Measurements from ENCODE around the gene ABCA13.
A peak's percentile ranks its signal among the peaks of the same experiment; 100 is the strongest.

The ABCA13 gene

DNA sequence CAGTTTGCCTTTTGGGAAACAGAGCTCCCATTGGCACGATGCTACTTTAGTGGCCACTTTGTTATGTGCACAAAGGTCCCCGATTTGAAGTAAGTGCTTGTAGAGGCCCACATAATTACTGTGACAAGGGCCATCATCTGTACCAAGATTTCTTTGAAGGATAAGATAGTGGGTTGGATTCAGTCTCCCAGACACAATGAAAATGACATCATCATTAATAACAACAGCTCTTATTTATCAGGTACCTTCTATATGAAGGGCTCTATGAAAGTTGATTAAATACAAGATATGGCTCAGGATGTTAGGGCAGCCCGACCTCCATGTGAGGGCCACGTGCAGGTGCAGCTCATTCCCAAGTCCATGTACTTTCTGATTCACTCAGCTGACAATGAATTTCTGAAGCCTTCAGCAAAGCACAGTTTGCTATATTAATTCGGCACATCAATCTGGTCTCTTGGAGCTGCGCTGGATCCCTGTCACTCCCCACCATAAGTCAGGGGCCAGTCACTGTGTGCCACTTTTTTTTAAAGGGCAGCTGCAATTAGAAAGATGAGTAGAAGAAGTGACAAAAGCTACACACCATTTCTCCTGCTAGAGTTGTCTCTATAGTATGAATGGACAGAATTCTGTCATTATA lies 140.3 kb downstream of the ABCA13 start:
- no peak for DNase-seq (ENCODE audit: low read depth, low spot score)
- H3K4me3 ChIP-seq (ENCODE audit: low read depth, low read length), result no peak overlapping the region
- TF ChIP-seq, protein P1, sequence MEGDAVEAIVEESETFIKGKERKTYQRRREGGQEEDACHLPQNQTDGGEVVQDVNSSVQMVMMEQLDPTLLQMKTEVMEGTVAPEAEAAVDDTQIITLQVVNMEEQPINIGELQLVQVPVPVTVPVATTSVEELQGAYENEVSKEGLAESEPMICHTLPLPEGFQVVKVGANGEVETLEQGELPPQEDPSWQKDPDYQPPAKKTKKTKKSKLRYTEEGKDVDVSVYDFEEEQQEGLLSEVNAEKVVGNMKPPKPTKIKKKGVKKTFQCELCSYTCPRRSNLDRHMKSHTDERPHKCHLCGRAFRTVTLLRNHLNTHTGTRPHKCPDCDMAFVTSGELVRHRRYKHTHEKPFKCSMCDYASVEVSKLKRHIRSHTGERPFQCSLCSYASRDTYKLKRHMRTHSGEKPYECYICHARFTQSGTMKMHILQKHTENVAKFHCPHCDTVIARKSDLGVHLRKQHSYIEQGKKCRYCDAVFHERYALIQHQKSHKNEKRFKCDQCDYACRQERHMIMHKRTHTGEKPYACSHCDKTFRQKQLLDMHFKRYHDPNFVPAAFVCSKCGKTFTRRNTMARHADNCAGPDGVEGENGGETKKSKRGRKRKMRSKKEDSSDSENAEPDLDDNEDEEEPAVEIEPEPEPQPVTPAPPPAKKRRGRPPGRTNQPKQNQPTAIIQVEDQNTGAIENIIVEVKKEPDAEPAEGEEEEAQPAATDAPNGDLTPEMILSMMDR (IDR thresholded peaks at IDR 0.05; ENCODE audit: insufficient read depth, low read length, missing control alignments), result no peak
- ChIA-PET CTCF (interaction anchor here (3.6 kb wide), 1 partner anchor 13 kb away, joined by 19 read pairs; no protein-coding TSS in a partner anchor), POLR2A (no interaction called here)

- ChIA-PET CTCF (interaction anchor here (3.6 kb wide), 1 partner anchor 13 kb away, joined by 19 read pairs; no protein-coding TSS in a partner anchor), POLR2A (no interaction called here)
- TF ChIP-seq, protein P1 (IDR thresholded peaks at IDR 0.05; ENCODE audit: insufficient read depth, low read length, missing control alignments), result no peak
- no peak for DNase-seq (ENCODE audit: low read depth, low spot score)
- no peak overlapping the region for H3K4me3 ChIP-seq (ENCODE audit: low read depth, low read length)
Measured at GRCh38 chr7:48312151-48312550, 140.9 kb downstream of the ABCA13 start.

- POLR2A ChIA-PET, result no interaction called here
- TF ChIP-seq, protein P1 (IDR thresholded peaks at IDR 0.05; ENCODE audit: insufficient read depth, low read length, missing control alignments), result no peak
- no peak overlapping the region for H3K4me3 ChIP-seq (ENCODE audit: low read depth, low read length)
- no peak for DNase-seq (ENCODE audit: low read depth, low spot score)
- CTCF ChIA-PET, result interaction anchor here (1.6 kb wide), 1 partner anchor 17 kb away, joined by 6 read pairs; no protein-coding TSS in a partner anchor
Measured at GRCh38 chr7:48316768-48317167, 145.5 kb downstream of the ABCA13 start.

DNA sequence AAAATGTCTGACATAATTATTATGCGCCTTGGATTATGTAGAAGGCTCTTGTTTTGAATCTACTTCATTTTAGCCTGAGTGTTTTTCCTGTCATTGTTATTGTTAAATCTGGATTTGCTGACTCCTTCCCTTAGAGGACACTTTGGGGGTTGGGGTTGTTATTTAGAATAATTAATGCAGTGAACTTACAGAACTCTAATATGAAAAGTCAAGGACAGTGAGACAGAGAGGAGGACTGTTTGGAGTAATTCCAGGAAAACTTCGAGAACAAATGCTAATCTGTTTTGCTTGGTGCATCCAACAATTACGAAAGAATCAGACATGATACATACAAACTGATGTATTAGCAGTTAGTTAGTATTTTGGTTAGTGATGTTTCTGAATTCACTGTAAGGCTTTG lies 146.1 kb downstream of the ABCA13 start:
- DNase-seq (ENCODE audit: low read depth, low spot score), result no peak
- ChIA-PET POLR2A (no interaction called here), CTCF (interaction anchor here (2.4 kb wide), 1 partner anchor 19 kb away, joined by 7 read pairs; no protein-coding TSS in a partner anchor)
- TF ChIP-seq, protein P1 (IDR thresholded peaks at IDR 0.05; ENCODE audit: insufficient read depth, low read length, missing control alignments), result no peak
- H3K4me3 ChIP-seq (ENCODE audit: low read depth, low read length), result no peak overlapping the region

- POLR2A ChIA-PET, result no interaction called here
- CTCF ChIA-PET, result no interaction called here
- H3K4me3 ChIP-seq (ENCODE audit: low read depth, low read length), result no peak overlapping the region
- TF ChIP-seq, protein P1 (IDR thresholded peaks at IDR 0.05; ENCODE audit: insufficient read depth, low read length, missing control alignments), result no peak
- no peak for DNase-seq (ENCODE audit: low read depth, low spot score)
Measured at GRCh38 chr7:48321319-48322010, 150.2 kb downstream of the ABCA13 start.

DNA sequence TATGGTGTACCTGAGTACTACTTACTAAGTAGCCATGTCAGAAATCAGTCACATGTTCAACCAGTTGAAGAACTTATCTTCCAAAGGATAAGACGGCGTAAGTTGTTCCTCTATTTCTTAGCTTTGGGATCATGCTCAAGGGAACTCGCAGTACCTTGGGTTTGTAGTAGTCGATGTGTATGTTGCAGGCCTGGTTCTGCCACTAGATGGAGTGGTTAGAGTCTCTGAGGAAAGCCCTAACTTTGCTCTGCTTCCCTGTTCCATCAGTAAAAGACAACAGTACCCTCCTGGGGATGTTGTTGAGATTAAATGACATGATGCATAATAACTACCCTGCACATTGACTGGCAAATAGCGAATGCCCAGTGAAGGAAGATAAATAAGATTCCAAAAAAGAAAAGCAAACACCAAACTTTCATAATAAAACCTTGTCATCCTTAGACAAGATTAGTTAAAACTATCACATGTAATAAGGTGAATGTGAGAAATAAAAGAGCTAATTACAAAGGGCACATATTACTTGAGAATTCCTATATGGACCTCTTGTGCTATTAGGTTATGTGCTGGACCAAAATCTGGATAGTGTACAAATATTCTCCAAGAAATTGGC lies 165.9 kb downstream of the ABCA13 start:
- no peak overlapping the region for H3K4me3 ChIP-seq (ENCODE audit: low read depth, low read length)
- ChIA-PET CTCF (interaction anchor here (1.0 to 2.7 kb wide), 5 partner anchors 8 to 39 kb away, joined by 3 to 7 read pairs (median 3); no protein-coding TSS in a partner anchor), POLR2A (no interaction called here)
- no peak for DNase-seq (ENCODE audit: low read depth, low spot score)
- TF ChIP-seq, protein P1 (IDR thresholded peaks at IDR 0.05; ENCODE audit: insufficient read depth, low read length, missing control alignments), result peak; percentile 39
